ENCODE measurements around the gene CYB5R4.

GRCh38 chr6:83978997-83979396, 119.5 kb downstream of the CYB5R4 start:
- TF ChIP-seq CTCF (conservative IDR thresholded peaks at IDR 0.05 in 1 of 2, IDR thresholded peaks at IDR 0.05 in 1 of 2; ENCODE audit: low read depth in 1 of 2, low read length in 2 of 2) = no peak
- no peak for TF ChIP-seq EZH2 (IDR thresholded peaks at IDR 0.05; ENCODE audit: low read length, missing control alignments)

Measured in fibroblast of lung (primary cell).